DMS153 treated with DMSO at 0.1 percent for 48 hours (cell line): ENCODE measurements around the gene MLKL.
"Not testable (repeated sequence)": the region's sequence is repeated elsewhere in the genome, so short reads cannot be mapped to it uniquely, and the experiment has no call there.

Experiments
- DNase-seq: peaks from one replicate; lab custom pipeline; 2025; ENCODE audit not compliant: unreplicated experiment; lab: John Stamatoyannopoulos, UW

Gene MLKL

GRCh38 chr16:74732707-74733350 is 32.2 kb upstream of the MLKL start:
- DNase-seq: no peak

- no peak for DNase-seq
These were observed 31.3 kb upstream of the MLKL start for GRCh38 chr16:74731853-74732477.

- no peak for DNase-seq
These were observed 29.4 kb upstream of the MLKL start for GRCh38 chr16:74729783-74730683.

- DNase-seq: no peak
These were observed 27.2 kb upstream of the MLKL start for GRCh38 chr16:74727903-74728302.

- DNase-seq: no peak
These were observed 26.1 kb upstream of the MLKL start for GRCh38 chr16:74726716-74727115.

GRCh38 chr16:74725651-74726455 is 25.2 kb upstream of the MLKL start:
- DNase-seq: no peak

- DNase-seq: no peak
These were observed 24.3 kb upstream of the MLKL start for GRCh38 chr16:74724820-74725549.

- DNase-seq: no peak
These were observed 22.6 kb upstream of the MLKL start for GRCh38 chr16:74723256-74723655.

- DNase-seq: not testable (repeated sequence)
These were observed 21.5 kb upstream of the MLKL start for GRCh38 chr16:74722156-74722555.

- no peak for DNase-seq
These were observed 21.1 kb upstream of the MLKL start for GRCh38 chr16:74721716-74722115.

GRCh38 chr16:74720579-74720978 is 19.9 kb upstream of the MLKL start:
- DNase-seq: no peak

GRCh38 chr16:74718741-74719610 is 18.3 kb upstream of the MLKL start:
- no peak for DNase-seq

- DNase-seq: no peak
These were observed 17.5 kb upstream of the MLKL start for GRCh38 chr16:74718140-74718539.

- no peak for DNase-seq
These were observed 16.7 kb upstream of the MLKL start for GRCh38 chr16:74717367-74717766.

- no peak for DNase-seq
These were observed 15.7 kb upstream of the MLKL start for GRCh38 chr16:74716355-74716754.

GRCh38 chr16:74713876-74714275 is 13.2 kb upstream of the MLKL start:
- no peak for DNase-seq

GRCh38 chr16:74713325-74713724 is 12.7 kb upstream of the MLKL start:
- DNase-seq: no peak

- DNase-seq: no peak
These were observed 11.3 kb upstream of the MLKL start for GRCh38 chr16:74711938-74712337.

- no peak for DNase-seq
These were observed 9.7 kb upstream of the MLKL start for GRCh38 chr16:74710401-74710800.
